Activated T-cell treated with anti-CD3 and anti-CD28 coated beads, Interleukin-2, amount 50 U/mL, for 4 hours (primary cell): ENCODE results near the gene TEX264. TPM values are rescaled to one million over a fixed set of nuclear protein-coding genes. Genes with fewer than 3 reads are reported as not detected.
A peak's percentile ranks its signal among the peaks of the same experiment; 100 is the strongest.

Source experiments
- ATAC-seq, 2 donors: fragments of 200-7000 bp; cut with Tn5 transposase; one replicate each; pipeline ENCODE4 v1.10.0; 2021
- DNase-seq: peaks from one replicate; pipeline ENCODE4 v3.0.0-alpha.2; 2020
- H3K27me3 Mint-ChIP-seq: one replicate; pipeline ENCODE4 v1.8.0; 2021; ENCODE audit warnings: low read depth, mixed read lengths
- H3K36me3 Mint-ChIP-seq: one replicate; pipeline ENCODE4 v1.8.0; 2022; ENCODE audit warnings: mixed read lengths; ENCODE audit not compliant: insufficient read depth
- H3K4me1 Mint-ChIP-seq: one replicate; pipeline ENCODE4 v1.8.0; 2021; ENCODE audit warnings: low read depth, mixed read lengths
- H3K4me3 Mint-ChIP-seq: one replicate; pipeline ENCODE4 v1.8.0; 2021; ENCODE audit warnings: mild to moderate bottlenecking, moderate library complexity, mixed read lengths
- H3K9me3 Mint-ChIP-seq: one replicate; pipeline ENCODE4 v1.8.0; 2021; ENCODE audit warnings: mixed read lengths
- total RNA-seq, 3 donors: library from RNA; stranded (reverse); gene quantifications; one replicate each; pipeline ENCODE4 v1.2.1, GENCODE V29; 2021

The TEX264 gene
- total RNA-seq, 3 donors from 2014 or later: 37.8 to 42.5 (median 38.9) TPM

DNA sequence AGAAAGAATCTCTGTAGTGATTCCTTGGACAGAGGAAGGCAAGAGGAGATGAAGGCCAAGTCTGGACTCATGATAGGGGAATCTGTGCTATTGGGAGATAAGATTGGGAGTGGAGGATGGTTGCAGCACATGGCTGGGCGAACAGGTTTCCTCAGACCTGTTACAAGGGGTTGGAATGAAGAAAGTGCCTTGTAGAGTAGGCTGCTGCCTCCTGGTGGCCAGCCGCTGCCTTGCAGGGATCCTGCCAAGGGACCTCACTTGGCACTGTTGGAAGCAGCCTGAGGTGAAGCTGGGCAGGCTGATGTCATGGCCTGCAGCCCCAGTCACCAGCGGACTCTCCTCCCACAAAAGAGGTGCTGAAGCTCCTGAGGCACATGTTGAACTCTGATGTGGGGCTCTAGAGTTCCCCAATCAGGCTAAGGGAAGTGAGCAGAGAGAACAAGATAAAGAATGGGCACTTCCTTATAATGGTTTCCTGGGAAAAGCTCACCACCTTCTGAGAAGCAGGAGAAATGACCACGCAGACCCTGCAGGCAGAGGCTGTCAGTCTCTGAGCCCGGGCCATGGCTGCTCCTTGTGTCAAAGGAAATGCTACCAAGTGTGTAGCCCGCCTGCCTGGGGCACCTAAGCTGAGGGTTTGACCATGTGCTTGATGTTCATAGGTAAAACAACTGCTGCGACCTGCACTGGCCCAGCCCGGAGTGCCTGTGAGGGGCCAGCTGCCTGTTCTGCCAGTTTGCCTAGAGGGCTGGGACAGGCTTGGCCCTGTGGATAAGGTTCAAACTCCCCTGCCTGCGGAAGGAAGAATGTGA is 1.6 kb upstream of the TEX264 start:
- H3K4me1 Mint-ChIP-seq: peaks cover 52% of the 10 kb centered on the region
- ATAC-seq: peak; percentile 13 to 20
- no peaks in the 10 kb centered on the region for H3K9me3 Mint-ChIP-seq

GRCh38 chr3:51670053-51670822 is 814 bp upstream of the TEX264 start:
- peaks cover 4% of the 10 kb centered on the region for H3K36me3 Mint-ChIP-seq
- no peaks in the 10 kb centered on the region for H3K27me3 Mint-ChIP-seq
- ATAC-seq: no peak
- no peak for DNase-seq
- no peaks in the 10 kb centered on the region for H3K9me3 Mint-ChIP-seq
- peak overlapping the region; percentile 73 for H3K4me3 Mint-ChIP-seq
- peaks cover 59% of the 10 kb centered on the region for H3K4me1 Mint-ChIP-seq

More for the DNA sequence above, 1.6 kb upstream of the TEX264 start:
- peak; percentile 78 for DNase-seq
- Mint-ChIP-seq H3K27me3 (no peaks in the 10 kb centered on the region), H3K4me3 (peak overlapping the region; percentile 73), H3K36me3 (no peaks in the 10 kb centered on the region)

GRCh38 chr3:51671734-51672475 is 853 bp downstream of the TEX264 start:
- Mint-ChIP-seq H3K9me3 (no peaks in the 10 kb centered on the region), H3K4me1 (peaks cover 70% of the 10 kb centered on the region), H3K27me3 (no peaks in the 10 kb centered on the region), H3K4me3 (peak overlapping the region; percentile 89), H3K36me3 (peaks cover 12% of the 10 kb centered on the region)
- ATAC-seq (peak; percentile 42 to 44), DNase-seq (peak; percentile 45)

DNA sequence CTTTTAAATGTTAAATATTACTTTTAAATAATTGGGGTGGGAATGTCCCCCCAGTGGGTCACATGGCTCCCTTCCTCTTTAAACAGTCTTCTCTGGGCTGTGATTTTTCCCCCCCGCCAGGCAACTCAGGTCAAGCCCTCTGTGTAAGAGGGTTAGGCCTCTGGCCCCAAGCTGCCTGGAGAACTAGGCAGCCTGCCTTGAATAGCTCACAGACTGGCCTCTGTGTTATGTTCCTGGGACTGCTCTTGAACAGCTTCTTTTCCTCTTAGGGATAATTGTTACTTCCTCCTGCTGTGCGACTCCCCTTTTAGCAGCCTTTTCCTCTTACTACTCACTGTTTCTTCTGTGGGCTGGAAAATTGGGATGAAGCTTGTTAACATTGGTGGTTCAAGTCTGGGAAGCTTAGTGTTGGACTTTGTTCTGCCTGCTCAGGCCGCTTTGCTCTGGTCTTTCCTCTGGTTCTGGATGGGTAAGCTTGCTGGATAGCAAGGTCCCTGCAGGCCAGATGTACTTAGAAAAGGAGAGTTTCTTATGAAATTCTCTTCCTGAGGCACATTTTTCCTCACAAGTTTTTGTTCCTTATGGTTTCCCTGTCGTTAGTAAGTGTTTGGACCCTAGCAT is 2.2 kb downstream of the TEX264 start:
- H3K4me3 Mint-ChIP-seq: peak overlapping the region; percentile 49
- ATAC-seq (no peak), DNase-seq (no peak)
- peaks cover 81% of the 10 kb centered on the region for H3K4me1 Mint-ChIP-seq
- no peaks in the 10 kb centered on the region for H3K27me3 Mint-ChIP-seq
- peaks cover 12% of the 10 kb centered on the region for H3K36me3 Mint-ChIP-seq
- H3K9me3 Mint-ChIP-seq: no peaks in the 10 kb centered on the region

GRCh38 chr3:51673802-51674654 is 3.0 kb downstream of the TEX264 start:
- ATAC-seq (no peak), DNase-seq (no peak)
- Mint-ChIP-seq H3K4me1 (peaks cover 82% of the 10 kb centered on the region), H3K27me3 (no peaks in the 10 kb centered on the region), H3K36me3 (peaks cover 12% of the 10 kb centered on the region), H3K9me3 (no peaks in the 10 kb centered on the region), H3K4me3 (no peak overlapping the region)

- Mint-ChIP-seq H3K36me3 (peaks cover 12% of the 10 kb centered on the region), H3K4me1 (peaks cover 82% of the 10 kb centered on the region), H3K4me3 (peak overlapping the region; percentile 44), H3K27me3 (no peaks in the 10 kb centered on the region), H3K9me3 (no peaks in the 10 kb centered on the region)
- no peak for DNase-seq
- ATAC-seq: peak; percentile 39 to 45
Measured at GRCh38 chr3:51675201-51675611, 4.2 kb downstream of the TEX264 start.

DNA sequence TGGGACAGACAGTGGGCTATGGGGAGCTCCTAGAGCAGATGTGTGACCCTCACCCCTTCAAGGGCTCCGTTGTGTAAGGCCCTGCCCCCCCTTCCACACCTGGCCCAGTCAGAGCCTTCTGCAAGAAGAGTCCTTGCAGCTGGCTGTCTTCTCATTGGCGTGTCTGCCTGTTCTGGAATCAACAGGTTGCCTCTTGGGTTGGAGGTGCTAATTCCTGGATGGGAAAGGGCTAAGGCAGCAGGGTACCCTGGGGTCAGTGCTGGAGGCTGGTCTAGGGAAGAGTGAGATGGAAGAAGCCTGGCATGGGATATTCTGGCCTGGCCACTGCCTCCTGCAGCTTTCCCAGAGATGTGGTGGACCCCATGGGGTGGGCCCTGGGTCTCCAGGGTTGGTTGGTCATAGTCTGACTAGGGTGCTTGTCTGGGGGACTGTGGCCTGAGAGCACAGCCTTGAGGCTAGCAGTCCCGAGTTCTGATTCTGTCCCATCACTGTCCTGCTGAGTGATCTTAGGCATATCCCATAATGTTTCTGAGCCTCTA is 5.1 kb downstream of the TEX264 start:
- DNase-seq (no peak), ATAC-seq (no peak)
- Mint-ChIP-seq H3K27me3 (no peaks in the 10 kb centered on the region), H3K9me3 (no peaks in the 10 kb centered on the region), H3K4me1 (peaks cover 86% of the 10 kb centered on the region), H3K36me3 (peaks cover 12% of the 10 kb centered on the region), H3K4me3 (no peak overlapping the region)

DNA sequence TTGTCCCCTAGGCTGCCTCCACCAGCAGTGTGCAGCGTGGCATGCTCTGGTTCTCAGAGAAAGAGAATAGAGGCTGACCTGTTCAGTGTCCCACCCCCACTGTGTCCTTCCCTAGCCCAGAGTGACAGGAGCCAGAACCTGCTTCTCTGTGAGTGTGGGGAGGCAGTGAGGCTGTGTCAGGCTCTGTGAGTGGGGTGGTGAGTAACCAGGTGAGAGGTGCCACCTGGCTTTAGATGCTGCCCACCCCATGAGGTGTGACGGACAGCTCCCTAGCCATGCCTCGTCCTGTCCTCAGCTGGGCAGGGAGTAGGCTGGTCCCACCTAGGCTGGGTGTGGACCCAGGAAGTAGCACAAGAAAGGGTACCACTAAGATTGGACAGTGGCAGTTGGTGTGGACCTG is 6.3 kb downstream of the TEX264 start:
- Mint-ChIP-seq H3K4me3 (no peak overlapping the region), H3K4me1 (peaks cover 92% of the 10 kb centered on the region), H3K36me3 (peaks cover 14% of the 10 kb centered on the region), H3K9me3 (no peaks in the 10 kb centered on the region), H3K27me3 (no peaks in the 10 kb centered on the region)
- ATAC-seq (no peak), DNase-seq (no peak)

- Mint-ChIP-seq H3K4me3 (no peak overlapping the region), H3K27me3 (no peaks in the 10 kb centered on the region), H3K4me1 (peaks cover 94% of the 10 kb centered on the region), H3K9me3 (no peaks in the 10 kb centered on the region), H3K36me3 (peaks cover 14% of the 10 kb centered on the region)
- ATAC-seq (no peak), DNase-seq (no peak)
Measured at GRCh38 chr3:51678186-51678585, 7.1 kb downstream of the TEX264 start.

GRCh38 chr3:51678641-51679040 is 7.6 kb downstream of the TEX264 start:
- no peak overlapping the region for H3K4me3 Mint-ChIP-seq
- H3K9me3 Mint-ChIP-seq: no peaks in the 10 kb centered on the region
- peaks cover 14% of the 10 kb centered on the region for H3K36me3 Mint-ChIP-seq
- no peaks in the 10 kb centered on the region for H3K27me3 Mint-ChIP-seq
- peaks cover 94% of the 10 kb centered on the region for H3K4me1 Mint-ChIP-seq
- DNase-seq (no peak), ATAC-seq (no peak)

DNA sequence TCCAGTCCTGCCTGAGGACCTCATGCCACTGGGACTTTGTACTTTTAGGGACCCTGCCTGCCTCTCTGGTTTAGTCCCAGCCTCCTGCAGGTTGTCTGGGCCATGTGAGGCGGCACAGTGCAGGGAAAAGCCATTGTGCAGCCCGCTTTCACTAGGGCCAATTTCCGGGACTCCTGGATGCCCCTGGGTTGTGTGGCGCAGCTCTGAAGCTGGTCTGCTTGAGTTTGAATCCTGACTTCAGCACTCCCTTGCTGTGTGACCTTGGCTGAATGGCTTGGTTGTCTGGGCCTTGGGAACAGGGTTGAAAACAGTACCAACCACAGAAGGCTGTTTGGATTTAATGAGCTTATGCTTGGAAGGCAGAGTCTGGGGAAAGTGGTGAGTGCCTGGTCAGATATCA is 8.3 kb downstream of the TEX264 start:
- no peaks in the 10 kb centered on the region for H3K9me3 Mint-ChIP-seq
- H3K36me3 Mint-ChIP-seq: peaks cover 14% of the 10 kb centered on the region
- ATAC-seq (no peak), DNase-seq (no peak)
- no peak overlapping the region for H3K4me3 Mint-ChIP-seq
- H3K27me3 Mint-ChIP-seq: no peaks in the 10 kb centered on the region
- peaks cover 94% of the 10 kb centered on the region for H3K4me1 Mint-ChIP-seq

DNA sequence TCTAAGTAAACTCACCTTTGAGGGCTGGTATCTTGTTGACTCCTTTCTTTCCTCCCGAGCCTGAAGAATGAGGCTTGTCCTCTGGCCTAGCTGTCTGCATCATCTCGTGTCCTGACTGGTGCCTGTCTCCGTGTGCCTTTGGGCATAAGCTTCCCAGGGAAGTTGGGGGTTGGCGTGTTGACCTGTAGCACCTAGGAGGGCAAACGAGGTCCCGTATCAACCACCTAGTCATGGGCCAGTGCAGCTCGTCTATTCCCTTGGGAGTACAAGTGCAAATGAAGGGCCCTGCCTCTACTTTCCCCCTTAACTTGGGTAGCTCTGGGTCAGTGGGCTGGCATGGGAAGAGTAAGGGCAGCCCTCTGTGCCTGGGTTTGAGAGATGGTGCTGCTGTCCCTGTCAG is 8.7 kb downstream of the TEX264 start:
- Mint-ChIP-seq H3K36me3 (peaks cover 17% of the 10 kb centered on the region), H3K4me1 (peaks cover 94% of the 10 kb centered on the region), H3K27me3 (no peaks in the 10 kb centered on the region), H3K9me3 (no peaks in the 10 kb centered on the region), H3K4me3 (no peak overlapping the region)
- no peak for ATAC-seq
- no peak for DNase-seq

DNA sequence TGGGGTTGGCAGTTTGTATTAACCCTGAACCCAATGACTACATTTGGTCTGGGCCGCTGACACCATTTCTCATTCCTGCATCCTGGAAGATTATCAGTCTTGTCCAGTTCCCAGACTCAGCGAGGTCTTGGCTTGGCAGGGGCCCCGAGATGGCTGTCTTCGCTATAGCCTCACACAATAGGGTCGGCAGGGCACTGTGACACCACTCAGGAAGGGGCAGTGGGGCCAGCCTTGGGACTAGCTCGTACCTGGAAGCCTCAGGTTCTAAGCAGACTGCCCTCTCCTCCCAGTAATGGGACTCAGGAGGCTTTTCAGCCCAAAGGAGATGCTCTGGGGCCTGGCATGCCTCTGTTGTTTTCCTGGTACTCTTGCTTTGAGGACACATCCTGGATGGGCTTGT is 9.1 kb downstream of the TEX264 start:
- Mint-ChIP-seq H3K27me3 (no peaks in the 10 kb centered on the region), H3K4me3 (no peak overlapping the region), H3K4me1 (peaks cover 94% of the 10 kb centered on the region), H3K36me3 (peaks cover 17% of the 10 kb centered on the region), H3K9me3 (no peaks in the 10 kb centered on the region)
- ATAC-seq (no peak), DNase-seq (no peak)
